Left ventricle myocardium inferior (tissue), 1 donor: ENCODE data around the gene PSMG4. TPM values are rescaled to one million over a fixed set of nuclear protein-coding genes. Genes with fewer than 3 reads are reported as not detected.
"Not testable (repeated sequence)": the region's sequence is repeated elsewhere in the genome, so short reads cannot be mapped to it uniquely, and the experiment has no call there.

ENCODE experiments used
- DNase-seq: peaks from one replicate; pipeline ENCODE4 v3.0.0-alpha.2; 2020
- H3K27ac ChIP-seq: fragments of 200-600 bp; replicated peaks from 2 replicates; pipeline ENCODE4 v1.8.0; 2021
- H3K27me3 ChIP-seq: fragments of 200-600 bp; 2 replicates; pipeline ENCODE4 v1.8.0; 2021; ENCODE audit warnings: low read depth
- H3K36me3 ChIP-seq: fragments of 200-600 bp; 2 replicates; pipeline ENCODE4 v1.8.0; 2021
- H3K4me1 ChIP-seq: fragments of 200-600 bp; 2 replicates; pipeline ENCODE4 v1.8.0; 2021
- H3K4me3 ChIP-seq: fragments of 200-600 bp; 2 replicates; pipeline ENCODE4 v1.8.0; 2021; ENCODE audit warnings: mild to moderate bottlenecking, moderate library complexity
- H3K9me3 ChIP-seq: fragments of 200-600 bp; replicated peaks from 2 replicates; pipeline ENCODE4 v1.8.0; 2021
- CTCF ChIP-seq: fragments of 200-600 bp; IDR thresholded peaks from 2 replicates; pipeline ENCODE4 v1.8.0; 2021; ENCODE audit warnings: antibody characterized with exemption, mild to moderate bottlenecking, borderline replicate concordance
- intact Hi-C: fragments of 100-400 bp; cut with micrococcal nuclease; formaldehyde crosslinking; loops from one replicate; pipeline ENCODE4 v1.11.0; 2022
- total RNA-seq: library from RNA; stranded (reverse); fragmentation: NEBNext Ultra II Directional; extraction: Animal tissue kit (Norgen Biotek cat#: 25700); gene quantifications from one replicate; pipeline ENCODE4 v1.2.1, GENCODE V29; 2021
- donor health status: DM: no; HTN: yes; CAD: no; lungs with severe emphysema.

The PSMG4 gene
- total RNA-seq, 1 donor from 2014 or later, result 11.2 TPM

- intact Hi-C loops, result no loop called here
These were observed 20.7 kb upstream of the PSMG4 start for GRCh38 chr6:3237761-3238662.

GRCh38 chr6:3239110-3239830 is 19.5 kb upstream of the PSMG4 start:
- Histone ChIP-seq H3K4me1 (no peaks in the 10 kb centered on the region), H3K36me3 (no peaks in the 10 kb centered on the region), H3K27me3 (peaks cover 66% of the 10 kb centered on the region), H3K4me3 (no peak overlapping the region), H3K27ac (no peak overlapping the region), H3K9me3 (no peaks in the 10 kb centered on the region)
- DNase-seq, result no peak
- TF ChIP-seq CTCF, result no peak
- intact Hi-C loops, result no loop called here

More at GRCh38 chr6:3237761-3238662, 20.7 kb upstream of the PSMG4 start:
- Histone ChIP-seq H3K4me3 (no peak overlapping the region), H3K27ac (no peak overlapping the region), H3K4me1 (no peaks in the 10 kb centered on the region), H3K36me3 (no peaks in the 10 kb centered on the region), H3K9me3 (no peaks in the 10 kb centered on the region), H3K27me3 (peaks cover 67% of the 10 kb centered on the region)
- no peak for DNase-seq
- no peak for TF ChIP-seq CTCF

- no peaks in the 10 kb centered on the region for H3K36me3 ChIP-seq
- no peak for TF ChIP-seq CTCF
- intact Hi-C loops, result no loop called here
- H3K9me3 ChIP-seq, result no peaks in the 10 kb centered on the region
- no peaks in the 10 kb centered on the region for H3K4me1 ChIP-seq
- H3K27ac ChIP-seq, result no peak overlapping the region
- no peak for DNase-seq
- H3K27me3 ChIP-seq, result peaks cover 58% of the 10 kb centered on the region
- no peak overlapping the region for H3K4me3 ChIP-seq
These were observed 18.2 kb upstream of the PSMG4 start for GRCh38 chr6:3240595-3240994.

GRCh38 chr6:3241745-3242144 is 17.0 kb upstream of the PSMG4 start:
- H3K4me3 ChIP-seq, H3K27ac ChIP-seq, intact Hi-C loops, H3K4me1 ChIP-seq, H3K36me3 ChIP-seq, DNase-seq, H3K9me3 ChIP-seq: not testable (repeated sequence)
- H3K27me3 ChIP-seq, result peaks cover 49% of the 10 kb centered on the region

GRCh38 chr6:3242768-3243167 is 16.0 kb upstream of the PSMG4 start:
- TF ChIP-seq CTCF, result no peak
- Histone ChIP-seq H3K4me3 (no peak overlapping the region), H3K9me3 (no peaks in the 10 kb centered on the region), H3K36me3 (no peaks in the 10 kb centered on the region), H3K27ac (no peak overlapping the region), H3K27me3 (peaks cover 49% of the 10 kb centered on the region), H3K4me1 (peaks cover 7% of the 10 kb centered on the region)
- DNase-seq, result no peak
- intact Hi-C loops, result no loop called here
